ENCODE results near the gene MORN3. TPM values are rescaled to one million over a fixed set of nuclear protein-coding genes. Genes with fewer than 3 reads are reported as not detected.
"Not testable (repeated sequence)": the region's sequence is repeated elsewhere in the genome, so short reads cannot be mapped to it uniquely, and the experiment has no call there.

MORN3 gene
- total RNA-seq, 2 donors from 2014 or later, result not detected

DNA sequence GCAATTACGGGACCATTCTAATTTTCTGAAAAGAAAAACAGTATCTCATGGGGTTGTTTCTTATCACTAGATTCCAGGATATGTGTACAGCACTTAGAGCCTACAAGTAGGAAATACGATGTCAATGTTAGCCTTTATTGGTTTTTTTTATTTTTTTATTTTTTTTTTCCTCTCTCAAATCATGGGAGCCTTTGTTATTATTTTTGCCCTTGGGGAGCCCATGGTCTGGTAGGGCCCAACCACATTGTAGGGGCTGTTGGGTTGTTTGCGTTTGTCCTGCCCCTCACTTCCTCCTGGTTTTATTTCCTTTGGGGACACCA lies 5.9 kb downstream of the MORN3 start:
- TF ChIP-seq, protein P1, sequence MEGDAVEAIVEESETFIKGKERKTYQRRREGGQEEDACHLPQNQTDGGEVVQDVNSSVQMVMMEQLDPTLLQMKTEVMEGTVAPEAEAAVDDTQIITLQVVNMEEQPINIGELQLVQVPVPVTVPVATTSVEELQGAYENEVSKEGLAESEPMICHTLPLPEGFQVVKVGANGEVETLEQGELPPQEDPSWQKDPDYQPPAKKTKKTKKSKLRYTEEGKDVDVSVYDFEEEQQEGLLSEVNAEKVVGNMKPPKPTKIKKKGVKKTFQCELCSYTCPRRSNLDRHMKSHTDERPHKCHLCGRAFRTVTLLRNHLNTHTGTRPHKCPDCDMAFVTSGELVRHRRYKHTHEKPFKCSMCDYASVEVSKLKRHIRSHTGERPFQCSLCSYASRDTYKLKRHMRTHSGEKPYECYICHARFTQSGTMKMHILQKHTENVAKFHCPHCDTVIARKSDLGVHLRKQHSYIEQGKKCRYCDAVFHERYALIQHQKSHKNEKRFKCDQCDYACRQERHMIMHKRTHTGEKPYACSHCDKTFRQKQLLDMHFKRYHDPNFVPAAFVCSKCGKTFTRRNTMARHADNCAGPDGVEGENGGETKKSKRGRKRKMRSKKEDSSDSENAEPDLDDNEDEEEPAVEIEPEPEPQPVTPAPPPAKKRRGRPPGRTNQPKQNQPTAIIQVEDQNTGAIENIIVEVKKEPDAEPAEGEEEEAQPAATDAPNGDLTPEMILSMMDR (IDR thresholded peaks at IDR 0.05), result no peak
- H3K27ac ChIP-seq, result no peak overlapping the region
- intact Hi-C loops (cut with DNase I), result no loop called here

DNA sequence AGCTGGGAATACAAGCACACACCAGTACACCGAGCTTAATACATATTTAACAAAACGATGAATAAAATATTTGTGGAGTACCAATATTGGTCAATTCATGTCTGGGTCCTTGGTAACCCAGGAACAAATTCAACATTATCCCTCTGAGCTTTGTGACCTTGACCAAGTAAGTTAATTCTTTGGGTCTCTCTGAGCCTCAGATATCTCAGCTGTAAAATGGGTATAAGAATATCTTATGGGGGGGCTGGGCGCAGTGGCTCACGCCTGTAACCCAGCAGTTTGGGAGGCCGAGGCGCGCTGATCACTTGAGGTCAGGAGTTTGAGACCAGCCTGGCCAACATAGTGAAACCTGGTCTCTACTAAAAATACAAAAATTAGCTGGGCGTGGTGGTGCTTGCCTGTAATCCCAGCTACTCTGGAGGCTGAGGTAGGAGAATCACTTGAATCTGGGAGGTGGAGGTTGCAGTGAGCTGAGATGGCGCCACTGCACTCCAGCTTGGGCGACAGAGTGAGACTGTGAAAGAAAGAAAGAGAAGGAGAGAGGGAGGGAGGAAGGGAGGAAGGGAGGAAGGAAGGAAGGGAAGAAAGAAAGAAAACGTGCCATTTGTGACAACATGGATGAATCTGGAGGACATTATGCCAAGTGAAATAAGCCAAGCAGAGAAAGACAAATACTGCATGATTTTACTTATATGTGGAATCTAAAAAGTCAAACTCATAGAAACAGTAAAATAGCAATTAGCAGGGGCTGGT lies 7.9 kb downstream of the MORN3 start:
- H3K4me1 ChIP-seq; H3K4me3 ChIP-seq; H3K36me3 ChIP-seq; H3K9me3 ChIP-seq; H3K27me3 ChIP-seq; H3K9ac ChIP-seq (ENCODE audit: low read depth in 2 of 2, low read length in 2 of 2); H3K27ac ChIP-seq; intact Hi-C loops (cut with DNase I); DNase-seq: not testable (repeated sequence)

More for the DNA sequence above, 5.9 kb downstream of the MORN3 start:
- no peaks in the 10 kb centered on the region for H3K4me1 ChIP-seq
- H3K9me3 ChIP-seq, result no peaks in the 10 kb centered on the region
- no peak overlapping the region for H3K4me3 ChIP-seq
- no peaks in the 10 kb centered on the region for H3K27me3 ChIP-seq
- DNase-seq, result no peak
- no peak overlapping the region for H3K9ac ChIP-seq (ENCODE audit: low read depth in 2 of 2, low read length in 2 of 2)
- H3K36me3 ChIP-seq, result no peaks in the 10 kb centered on the region

DNA sequence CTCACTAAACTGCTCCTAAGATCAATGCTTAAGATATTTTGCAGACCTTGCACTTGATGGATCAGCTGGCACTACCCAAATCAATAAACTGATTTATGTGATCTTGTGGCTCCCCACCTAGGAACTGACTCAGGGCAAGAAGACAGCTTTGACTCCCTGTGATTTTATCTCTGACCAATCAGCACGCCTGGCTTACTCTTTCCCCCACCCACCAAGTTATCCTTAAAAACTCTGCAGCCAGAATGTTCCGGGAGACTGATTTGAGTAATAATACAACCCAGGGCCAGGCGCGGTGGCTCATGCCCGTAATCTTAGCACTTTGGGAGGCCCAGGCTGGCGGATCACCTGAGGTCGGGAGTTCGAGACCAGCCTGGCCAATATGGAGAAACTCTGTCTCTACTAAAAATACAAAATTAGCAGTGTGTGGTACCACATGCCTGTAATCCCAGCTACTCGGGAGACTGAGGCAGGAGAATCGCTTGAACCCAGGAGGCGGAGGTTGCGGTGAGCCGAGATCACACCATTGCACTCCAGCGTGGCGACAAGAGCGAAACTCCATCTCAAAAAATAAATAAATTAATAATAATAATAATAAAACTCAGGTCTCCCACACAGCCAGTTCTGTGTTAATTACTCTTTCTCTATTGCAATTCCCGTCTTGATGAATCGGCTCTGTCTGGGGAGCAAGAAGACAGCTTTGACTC lies 12.0 kb downstream of the MORN3 start:
- Histone ChIP-seq H3K27ac (no peak overlapping the region), H3K4me3 (no peak overlapping the region), H3K9me3 (no peaks in the 10 kb centered on the region), H3K27me3 (no peaks in the 10 kb centered on the region), H3K4me1 (no peaks in the 10 kb centered on the region), H3K36me3 (no peaks in the 10 kb centered on the region), H3K9ac (ENCODE audit: low read depth in 2 of 2, low read length in 2 of 2) (no peak overlapping the region)
- TF ChIP-seq, protein P1 (IDR thresholded peaks at IDR 0.05), result no peak
- intact Hi-C loops (cut with DNase I), result no loop called here
- DNase-seq, result no peak

DNA sequence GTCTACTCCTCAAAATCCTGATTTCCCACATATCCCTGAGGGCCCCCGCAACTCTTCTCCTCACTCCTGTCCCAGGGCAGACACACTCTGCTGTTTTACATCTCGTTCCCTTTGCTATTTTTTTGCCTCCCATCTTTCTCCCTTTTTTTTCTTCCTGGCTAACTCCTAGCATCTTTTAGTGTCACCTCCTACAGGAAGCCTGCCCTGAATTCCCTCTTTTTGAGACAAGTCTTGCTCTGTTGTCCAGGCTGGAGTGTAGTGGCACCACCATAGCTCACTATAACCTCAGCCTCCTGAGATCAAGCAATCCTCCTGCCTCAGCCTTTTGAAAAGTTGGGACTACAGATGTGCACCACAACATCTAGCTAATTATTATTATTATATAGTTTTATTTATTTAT lies 13.3 kb downstream of the MORN3 start:
- Histone ChIP-seq H3K4me3 (no peak overlapping the region), H3K4me1 (no peaks in the 10 kb centered on the region), H3K9ac (ENCODE audit: low read depth in 2 of 2, low read length in 2 of 2) (no peak overlapping the region), H3K27ac (no peak overlapping the region), H3K9me3 (no peaks in the 10 kb centered on the region), H3K27me3 (no peaks in the 10 kb centered on the region), H3K36me3 (no peaks in the 10 kb centered on the region)
- no peak for DNase-seq
- intact Hi-C loops (cut with DNase I), result no loop called here
- TF ChIP-seq, protein P1 (IDR thresholded peaks at IDR 0.05), result no peak

DNA sequence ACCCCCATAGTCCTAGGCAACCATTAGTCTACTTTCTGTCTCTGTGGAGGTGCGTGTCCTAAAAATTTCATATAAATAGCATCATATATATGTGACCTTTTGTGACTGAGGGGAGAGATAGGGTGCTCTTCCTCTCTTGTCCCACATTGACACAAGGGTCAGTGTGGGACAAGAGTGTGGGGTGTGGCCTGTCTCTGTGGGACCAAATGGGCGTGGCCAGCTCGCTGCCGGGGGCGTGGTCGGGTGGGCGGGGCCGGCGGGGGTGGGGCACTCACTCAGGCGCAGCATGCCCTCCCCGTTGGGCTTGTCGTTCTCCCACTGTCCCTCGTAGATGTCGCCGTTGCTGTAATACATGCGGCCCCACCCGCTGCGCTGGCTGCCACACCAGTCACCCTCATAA lies 15.5 kb downstream of the MORN3 start:
- Histone ChIP-seq H3K4me3 (no peak overlapping the region), H3K27ac (no peak overlapping the region), H3K9ac (ENCODE audit: low read depth in 2 of 2, low read length in 2 of 2) (no peak overlapping the region), H3K27me3 (no peaks in the 10 kb centered on the region), H3K4me1 (no peaks in the 10 kb centered on the region), H3K36me3 (no peaks in the 10 kb centered on the region), H3K9me3 (no peaks in the 10 kb centered on the region)
- TF ChIP-seq, protein P1 (IDR thresholded peaks at IDR 0.05), result no peak
- intact Hi-C loops (cut with DNase I), result no loop called here
- DNase-seq, result no peak
